MM.1S (cell line): ENCODE measurements around the gene TACC2.

Experiments used
- DNase-seq: peaks from one replicate; pipeline ENCODE4 v3.0.0-alpha.2; 2015
- H2AFZ ChIP-seq: fragments of 300-600 bp; sonication (generic); 2 replicates; pipeline ENCODE4 v1.6.0; 2016; ENCODE audit warnings: antibody characterized with exemption, low read length
- H3F3A ChIP-seq: fragments of 300-600 bp; sonication (generic); 2 replicates; pipeline ENCODE4 v1.6.1; 2016; ENCODE audit warnings: mild to moderate bottlenecking, antibody characterized with exemption, low read length, moderate library complexity, mixed read lengths; ENCODE audit not compliant: insufficient read depth
- H3K27ac ChIP-seq: fragments of 300-600 bp; sonication (generic); 2 replicates; pipeline ENCODE4 v1.5.1; 2016; ENCODE audit warnings: mild to moderate bottlenecking, low read length
- H3K27me3 ChIP-seq: fragments of 300-600 bp; sonication (generic); replicated peaks from 2 replicates; pipeline ENCODE4 v1.6.0; 2016; ENCODE audit warnings: low read length; ENCODE audit not compliant: insufficient read depth
- H3K36me3 ChIP-seq: fragments of 300-600 bp; sonication (generic); replicated peaks from 2 replicates; pipeline ENCODE4 v1.6.1; 2016; ENCODE audit warnings: mild to moderate bottlenecking, low read length, mixed read lengths; ENCODE audit not compliant: insufficient read depth
- H3K4me1 ChIP-seq: fragments of 300-600 bp; sonication (generic); 2 replicates; pipeline ENCODE4 v1.6.1; 2016; ENCODE audit warnings: low read length, mixed read lengths
- H3K4me2 ChIP-seq: fragments of 300-600 bp; sonication (generic); 2 replicates; pipeline ENCODE4 v1.6.0; 2016; ENCODE audit warnings: low read depth, low read length
- H3K4me3 ChIP-seq: fragments of 300-600 bp; sonication (generic); 2 replicates; pipeline ENCODE4 v1.5.1; 2016; ENCODE audit warnings: low read length, mixed read lengths
- H3K79me2 ChIP-seq: fragments of 300-600 bp; sonication (generic); 2 replicates; pipeline ENCODE4 v1.6.1; 2016; ENCODE audit warnings: mixed run types, low read length, mixed read lengths
- H3K9ac ChIP-seq: fragments of 300-600 bp; sonication (generic); 2 replicates; pipeline ENCODE4 v1.6.1; 2016; ENCODE audit warnings: low read length, mixed read lengths
- H3K9me2 ChIP-seq: fragments of 300-600 bp; sonication (generic); replicated peaks from 2 replicates; pipeline ENCODE4 v1.6.1; 2016; ENCODE audit warnings: mild to moderate bottlenecking, low read length, mixed read lengths; ENCODE audit not compliant: insufficient read depth
- H3K9me3 ChIP-seq: fragments of 300-600 bp; sonication (generic); replicated peaks from 2 replicates; pipeline ENCODE4 v1.6.1; 2016; ENCODE audit warnings: mild to moderate bottlenecking, low read length, mixed read lengths; ENCODE audit not compliant: insufficient read depth
- H4K20me1 ChIP-seq: fragments of 300-600 bp; sonication (generic); 2 replicates; pipeline ENCODE4 v1.6.1; 2016; ENCODE audit warnings: mild to moderate bottlenecking, low read length, moderate library complexity, mixed read lengths; ENCODE audit not compliant: insufficient read depth
- CTCF ChIP-seq: fragments of 300-600 bp; sonication (generic); IDR thresholded peaks from 2 replicates; pipeline ENCODE4 v1.5.1; 2016; ENCODE audit warnings: antibody characterized with exemption, low read length, mixed read lengths
- EZH2 ChIP-seq: fragments of 300-600 bp; sonication (generic); optimal IDR thresholded peaks from 2 replicates; pipeline ENCODE3; 2017; ENCODE audit warnings: low read depth, mild to moderate bottlenecking, antibody characterized with exemption, low read length, mixed read lengths
- EZH2phosphoT487 ChIP-seq: fragments of 300-600 bp; sonication (generic); IDR thresholded peaks from 2 replicates; pipeline ENCODE4 v1.6.1; 2018; ENCODE audit warnings: antibody characterized with exemption, low read length

TACC2 gene

GRCh38 chr10:122044045-122044661 is 55.2 kb downstream of the TACC2 start:
- no peak for DNase-seq

GRCh38 chr10:122044713-122045112 is 55.8 kb downstream of the TACC2 start:
- H3K4me2 ChIP-seq: no peak overlapping the region
- no peak overlapping the region for H3K27ac ChIP-seq

More at GRCh38 chr10:122044045-122044661, 55.2 kb downstream of the TACC2 start:
- no peak overlapping the region for H3K27ac ChIP-seq
- no peak overlapping the region for H3K9ac ChIP-seq
- H3K9me3 ChIP-seq: no peaks in the 10 kb centered on the region
- TF ChIP-seq EZH2 (no peak), EZH2phosphoT487 (no peak), CTCF (no peak)
- H3K4me2 ChIP-seq: no peak overlapping the region
- no peaks in the 10 kb centered on the region for H4K20me1 ChIP-seq
- H2AFZ ChIP-seq: no peak overlapping the region
- H3K27me3 ChIP-seq: no peaks in the 10 kb centered on the region
- no peaks in the 10 kb centered on the region for H3F3A ChIP-seq
- H3K79me2 ChIP-seq: no peaks in the 10 kb centered on the region
- H3K36me3 ChIP-seq: no peaks in the 10 kb centered on the region
- H3K9me2 ChIP-seq: no peaks in the 10 kb centered on the region
- H3K4me1 ChIP-seq: no peaks in the 10 kb centered on the region
- H3K4me3 ChIP-seq: no peak overlapping the region

GRCh38 chr10:122045212-122045611 is 56.2 kb downstream of the TACC2 start:
- Histone ChIP-seq H3K4me3 (no peak overlapping the region), H3K27ac (no peak overlapping the region), H3K9me2 (no peaks in the 10 kb centered on the region), H4K20me1 (no peaks in the 10 kb centered on the region), H3F3A (no peaks in the 10 kb centered on the region), H3K79me2 (no peaks in the 10 kb centered on the region), H3K27me3 (no peaks in the 10 kb centered on the region), H3K9me3 (no peaks in the 10 kb centered on the region), H3K9ac (no peak overlapping the region), H3K36me3 (no peaks in the 10 kb centered on the region), H3K4me1 (no peaks in the 10 kb centered on the region), H3K4me2 (no peak overlapping the region), H2AFZ (no peak overlapping the region)
- no peak for DNase-seq
- TF ChIP-seq EZH2: no peak
- TF ChIP-seq EZH2phosphoT487: no peak
- TF ChIP-seq CTCF: no peak

More at GRCh38 chr10:122044713-122045112, 55.8 kb downstream of the TACC2 start:
- no peak for DNase-seq
- TF ChIP-seq EZH2: no peak
- no peak for TF ChIP-seq CTCF
- no peak for TF ChIP-seq EZH2phosphoT487
- H2AFZ ChIP-seq: no peak overlapping the region
- no peaks in the 10 kb centered on the region for H3K9me2 ChIP-seq
- H3K79me2 ChIP-seq: no peaks in the 10 kb centered on the region
- H3K9ac ChIP-seq: no peak overlapping the region
- H3F3A ChIP-seq: no peaks in the 10 kb centered on the region
- no peak overlapping the region for H3K4me3 ChIP-seq
- H4K20me1 ChIP-seq: no peaks in the 10 kb centered on the region
- no peaks in the 10 kb centered on the region for H3K36me3 ChIP-seq
- H3K27me3 ChIP-seq: no peaks in the 10 kb centered on the region
- H3K4me1 ChIP-seq: no peaks in the 10 kb centered on the region
- H3K9me3 ChIP-seq: no peaks in the 10 kb centered on the region
